ENCODE data around the gene RAX2.

The RAX2 gene

DNA sequence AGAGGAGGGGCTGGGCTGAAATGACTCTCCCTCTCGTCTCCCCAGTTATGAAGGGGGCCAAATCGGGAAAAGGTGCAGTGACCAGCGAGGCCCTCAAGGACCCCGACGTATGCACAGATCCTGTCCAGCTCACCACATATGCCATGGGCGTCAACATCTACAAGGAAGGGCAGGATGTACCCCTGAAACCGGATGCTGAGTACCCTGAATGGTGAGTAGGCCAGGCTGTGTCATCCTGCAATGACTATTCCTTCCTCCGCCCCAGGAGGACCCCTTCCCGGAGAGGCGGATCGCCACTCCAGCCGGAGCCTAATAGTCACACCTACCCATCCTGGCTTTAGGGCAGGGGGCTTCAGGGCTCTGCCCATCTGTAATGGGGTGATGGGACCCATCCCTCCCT, 6.9 kb downstream of the RAX2 start:
- no peak overlapping the region for H2BK12ac ChIP-seq (ENCODE audit: low read length)
- no peak overlapping the region for H3K14ac ChIP-seq (ENCODE audit: low read length)
- H3K79me2 ChIP-seq (ENCODE audit: control insufficient read depth, insufficient read depth, low read length, poor library complexity), result peaks cover 8% of the 10 kb centered on the region
- H3K18ac ChIP-seq (ENCODE audit: low read length), result no peak overlapping the region
- no peak overlapping the region for H3K9ac ChIP-seq (ENCODE audit: low read length)
- H3K23ac ChIP-seq (ENCODE audit: low read length), result no peak overlapping the region
- no peaks in the 10 kb centered on the region for H3K27me3 ChIP-seq (ENCODE audit: insufficient read depth, low read length)
- H2BK5ac ChIP-seq (ENCODE audit: low read depth, low read length, poor library complexity), result no peak overlapping the region
- WGBS (ENCODE audit: extremely low coverage, insufficient coverage, insufficient read length), result no CpG with 5 or more reads among the region's 12 CpGs
- no peak overlapping the region for H4K12ac ChIP-seq (ENCODE audit: low read depth, low read length)
- H3K9me3 ChIP-seq (ENCODE audit: insufficient read depth, low read depth, low read length), result no peaks in the 10 kb centered on the region
- H2AK5ac ChIP-seq (ENCODE audit: low read length), result no peak overlapping the region
- no peak overlapping the region for H4K8ac ChIP-seq (ENCODE audit: low read depth, low read length)
- H3K27ac ChIP-seq (ENCODE audit: low read depth, low read length), result no peak overlapping the region
- DNase-seq, result no peak
- H4K91ac ChIP-seq (ENCODE audit: low read depth, low read length), result no peak overlapping the region
- H3K4ac ChIP-seq (ENCODE audit: low read depth, low read length), result no peak overlapping the region
- H2AFZ ChIP-seq (ENCODE audit: insufficient read depth, low read length, poor library complexity), result no peak overlapping the region
- H3K36me3 ChIP-seq (ENCODE audit: control insufficient read depth in 1 of 2, insufficient read depth in 2 of 2, low read length in 2 of 2), result peaks cover 21 to 24% of the 10 kb centered on the region in 2 experiments
- no peak overlapping the region for H2BK120ac ChIP-seq (ENCODE audit: insufficient read depth, low read length, poor library complexity)
- no peak overlapping the region for H3K4me3 ChIP-seq (ENCODE audit: low read depth, low read length)
- peaks cover 7% of the 10 kb centered on the region for H3K79me1 ChIP-seq (ENCODE audit: low read length)
- no peak overlapping the region for H3K4me2 ChIP-seq (ENCODE audit: low read length)
- H3K4me1 ChIP-seq (ENCODE audit: control insufficient read depth in 1 of 2, insufficient read depth in 2 of 2, low read length in 2 of 2), result peaks cover 0 to 4% of the 10 kb centered on the region in 2 experiments

GRCh38 chr19:3762501-3763459, 9.2 kb downstream of the RAX2 start, which contains the start of gene MRPL54:
Gene MRPL54, plus strand, starts transcription at chr19:3762682. Its CDS starts 19 bp downstream, at chr19:3762701.
- Histone ChIP-seq H3K4me2 (ENCODE audit: low read length) (peak within 1 kb of the TSS; percentile 58), H4K12ac (ENCODE audit: low read depth, low read length) (peak within 1 kb of the TSS; percentile 96), H3K36me3 (ENCODE audit: control insufficient read depth in 1 of 2, insufficient read depth in 2 of 2, low read length in 2 of 2) (peaks cover 36 to 38% of the 10 kb centered on the region in 2 experiments), H3K27ac (ENCODE audit: low read depth, low read length) (peak within 1 kb of the TSS; percentile 94), H3K18ac (ENCODE audit: low read length) (peak within 1 kb of the TSS; percentile 74), H3K79me1 (ENCODE audit: low read length) (peaks cover 7% of the 10 kb centered on the region), H3K4me1 (ENCODE audit: control insufficient read depth in 1 of 2, insufficient read depth in 2 of 2, low read length in 2 of 2) (peaks cover 0 to 4% of the 10 kb centered on the region in 2 experiments), H4K91ac (ENCODE audit: low read depth, low read length) (peak within 1 kb of the TSS; percentile 88), H2BK120ac (ENCODE audit: insufficient read depth, low read length, poor library complexity) (peak within 1 kb of the TSS; percentile 91), H3K4me3 (ENCODE audit: low read depth, low read length) (peak within 1 kb of the TSS; percentile 91), H3K27me3 (ENCODE audit: insufficient read depth, low read length) (no peaks in the 10 kb centered on the region), H3K79me2 (ENCODE audit: control insufficient read depth, insufficient read depth, low read length, poor library complexity) (peaks cover 10% of the 10 kb centered on the region), H2AK5ac (ENCODE audit: low read length) (peak within 1 kb of the TSS; percentile 61), H3K9ac (ENCODE audit: low read length) (peak within 1 kb of the TSS; percentile 93), H4K8ac (ENCODE audit: low read depth, low read length) (peak within 1 kb of the TSS; percentile 97), H2AFZ (ENCODE audit: insufficient read depth, low read length, poor library complexity) (peak within 1 kb of the TSS; percentile 95), H3K23ac (ENCODE audit: low read length) (no peak within 1 kb of the TSS), H3K9me3 (ENCODE audit: insufficient read depth, low read depth, low read length) (no peaks in the 10 kb centered on the region), H3K14ac (ENCODE audit: low read length) (peak within 1 kb of the TSS; percentile 85), H3K4ac (ENCODE audit: low read depth, low read length) (peak within 1 kb of the TSS; percentile 70), H2BK12ac (ENCODE audit: low read length) (peak within 1 kb of the TSS; percentile 77), H2BK5ac (ENCODE audit: low read depth, low read length, poor library complexity) (peak within 1 kb of the TSS; percentile 98)
- DNase-seq, result peak; percentile 100
- WGBS (ENCODE audit: extremely low coverage, insufficient coverage, insufficient read length), result no CpG with 5 or more reads among the region's 47 CpGs

DNA sequence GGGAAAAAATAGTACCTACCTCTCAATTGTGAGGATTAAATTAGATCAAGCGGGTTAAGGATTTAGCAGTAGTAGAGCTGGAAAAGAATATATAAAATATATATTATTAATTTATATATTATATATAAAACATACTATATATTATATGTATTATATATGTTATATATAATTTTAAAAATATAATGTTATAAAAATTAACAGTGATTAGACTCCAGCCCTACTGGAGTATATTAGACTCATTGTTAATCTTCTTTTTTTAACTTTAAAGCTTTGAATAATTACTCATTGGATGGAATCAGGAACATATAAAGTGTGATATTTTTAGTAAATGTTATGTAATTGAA, 9.9 kb downstream of the RAX2 start:
- Histone ChIP-seq H2BK120ac (ENCODE audit: insufficient read depth, low read length, poor library complexity) (no peak overlapping the region), H3K79me2 (ENCODE audit: control insufficient read depth, insufficient read depth, low read length, poor library complexity) (peaks cover 10% of the 10 kb centered on the region), H4K12ac (ENCODE audit: low read depth, low read length) (peak overlapping the region; percentile 70), H3K14ac (ENCODE audit: low read length) (no peak overlapping the region), H3K4me2 (ENCODE audit: low read length) (no peak overlapping the region), H2AK5ac (ENCODE audit: low read length) (no peak overlapping the region), H3K27me3 (ENCODE audit: insufficient read depth, low read length) (no peaks in the 10 kb centered on the region), H4K8ac (ENCODE audit: low read depth, low read length) (peak overlapping the region; percentile 96), H3K4me1 (ENCODE audit: control insufficient read depth in 1 of 2, insufficient read depth in 2 of 2, low read length in 2 of 2) (peaks cover 0 to 4% of the 10 kb centered on the region in 2 experiments), H3K27ac (ENCODE audit: low read depth, low read length) (no peak overlapping the region), H3K18ac (ENCODE audit: low read length) (no peak overlapping the region), H3K23ac (ENCODE audit: low read length) (no peak overlapping the region), H2AFZ (ENCODE audit: insufficient read depth, low read length, poor library complexity) (peak overlapping the region; percentile 95), H3K36me3 (ENCODE audit: control insufficient read depth in 1 of 2, insufficient read depth in 2 of 2, low read length in 2 of 2) (peaks cover 29 to 34% of the 10 kb centered on the region in 2 experiments), H4K91ac (ENCODE audit: low read depth, low read length) (peak overlapping the region; percentile 83), H3K4me3 (ENCODE audit: low read depth, low read length) (no peak overlapping the region), H3K79me1 (ENCODE audit: low read length) (peaks cover 7% of the 10 kb centered on the region), H3K4ac (ENCODE audit: low read depth, low read length) (peak overlapping the region; percentile 21), H2BK12ac (ENCODE audit: low read length) (peak overlapping the region; percentile 77), H3K9me3 (ENCODE audit: insufficient read depth, low read depth, low read length) (no peaks in the 10 kb centered on the region), H2BK5ac (ENCODE audit: low read depth, low read length, poor library complexity) (no peak overlapping the region), H3K9ac (ENCODE audit: low read length) (no peak overlapping the region)
- no CpG with 5 or more reads among the region's 1 CpG for WGBS (ENCODE audit: extremely low coverage, insufficient coverage, insufficient read length)
- no peak for DNase-seq

GRCh38 chr19:3761382-3762129, 10.5 kb downstream of the RAX2 start, which contains the start of gene APBA3:
Gene APBA3, minus strand, starts transcription at chr19:3761692. Its CDS starts 1,428 bp downstream, at chr19:3760264.
- DNase-seq, result peak; percentile 90 to 97
- H3K9ac ChIP-seq (ENCODE audit: low read length), result peak within 1 kb of the TSS; percentile 83

More at GRCh38 chr19:3761382-3762129, 10.5 kb downstream of the RAX2 start, which contains the start of gene APBA3:
- Histone ChIP-seq H2BK120ac (ENCODE audit: insufficient read depth, low read length, poor library complexity) (peak within 1 kb of the TSS; percentile 91), H2AK5ac (ENCODE audit: low read length) (peak within 1 kb of the TSS; percentile 67), H3K36me3 (ENCODE audit: control insufficient read depth in 1 of 2, insufficient read depth in 2 of 2, low read length in 2 of 2) (peaks cover 25 to 29% of the 10 kb centered on the region in 2 experiments), H3K79me1 (ENCODE audit: low read length) (peaks cover 7% of the 10 kb centered on the region), H3K79me2 (ENCODE audit: control insufficient read depth, insufficient read depth, low read length, poor library complexity) (peaks cover 10% of the 10 kb centered on the region), H3K4me2 (ENCODE audit: low read length) (peak within 1 kb of the TSS; percentile 72), H4K12ac (ENCODE audit: low read depth, low read length) (peak within 1 kb of the TSS; percentile 96), H3K23ac (ENCODE audit: low read length) (no peak within 1 kb of the TSS), H3K27ac (ENCODE audit: low read depth, low read length) (peak within 1 kb of the TSS; percentile 94), H3K14ac (ENCODE audit: low read length) (peak within 1 kb of the TSS; percentile 92), H3K4ac (ENCODE audit: low read depth, low read length) (peak within 1 kb of the TSS; percentile 88), H2BK12ac (ENCODE audit: low read length) (peak within 1 kb of the TSS; percentile 77), H3K18ac (ENCODE audit: low read length) (peak within 1 kb of the TSS; percentile 97), H3K27me3 (ENCODE audit: insufficient read depth, low read length) (no peaks in the 10 kb centered on the region), H2BK5ac (ENCODE audit: low read depth, low read length, poor library complexity) (peak within 1 kb of the TSS; percentile 98), H3K9me3 (ENCODE audit: insufficient read depth, low read depth, low read length) (no peaks in the 10 kb centered on the region), H3K4me3 (ENCODE audit: low read depth, low read length) (peak within 1 kb of the TSS; percentile 91), H4K8ac (ENCODE audit: low read depth, low read length) (peak within 1 kb of the TSS; percentile 97), H4K91ac (ENCODE audit: low read depth, low read length) (peak within 1 kb of the TSS; percentile 94), H2AFZ (ENCODE audit: insufficient read depth, low read length, poor library complexity) (peak within 1 kb of the TSS; percentile 95), H3K4me1 (ENCODE audit: control insufficient read depth in 1 of 2, insufficient read depth in 2 of 2, low read length in 2 of 2) (peaks cover 0 to 4% of the 10 kb centered on the region in 2 experiments)
- no CpG with 5 or more reads among the region's 45 CpGs for WGBS (ENCODE audit: extremely low coverage, insufficient coverage, insufficient read length)

Measured in trophoblast cell (in vitro differentiated cells and primary cell).